NCI-H2227 (cell line): Measurements from ENCODE around the gene IFRD2.
A peak's percentile ranks its signal among the peaks of the same experiment; 100 is the strongest.
"Not testable (repeated sequence)": the region's sequence is repeated elsewhere in the genome, so short reads cannot be mapped to it uniquely, and the experiment has no call there.

Source experiments
- DNase-seq: peaks from one replicate; lab custom pipeline; 2025; ENCODE audit not compliant: unreplicated experiment; lab: John Stamatoyannopoulos, UW

The IFRD2 gene

GRCh38 chr3:50324351-50325112, 32.3 kb upstream of the IFRD2 start:
- peak; percentile 81 for DNase-seq

GRCh38 chr3:50323614-50324199, 31.5 kb upstream of the IFRD2 start:
- no peak for DNase-seq

GRCh38 chr3:50323092-50323600, 30.9 kb upstream of the IFRD2 start:
- no peak for DNase-seq

GRCh38 chr3:50322386-50323091, 30.3 kb upstream of the IFRD2 start, which contains the start of gene HYAL2:
Gene HYAL2 (minus strand): TSS chr3:50322745. CDS start chr3:50320489, 2,256 bp downstream.
- DNase-seq: no peak

GRCh38 chr3:50322115-50322385, 29.8 kb upstream of the IFRD2 start:
- DNase-seq: no peak

- peak; percentile 88 for DNase-seq
Measured at GRCh38 chr3:50321336-50322114, 29.3 kb upstream of the IFRD2 start.

GRCh38 chr3:50320853-50321335, 28.7 kb upstream of the IFRD2 start:
- peak; percentile 84 for DNase-seq

GRCh38 chr3:50319894-50320625, 27.8 kb upstream of the IFRD2 start:
- no peak for DNase-seq

- DNase-seq: no peak
Measured at GRCh38 chr3:50319181-50319893, 27.1 kb upstream of the IFRD2 start.

GRCh38 chr3:50318615-50319014, 26.4 kb upstream of the IFRD2 start:
- no peak for DNase-seq

- DNase-seq: no peak
Measured at GRCh38 chr3:50318163-50318562, 25.9 kb upstream of the IFRD2 start.

GRCh38 chr3:50317300-50317699, 25.1 kb upstream of the IFRD2 start:
- no peak for DNase-seq

GRCh38 chr3:50316657-50317242, 24.5 kb upstream of the IFRD2 start:
- DNase-seq: peak; percentile 67

- DNase-seq: no peak
Measured at GRCh38 chr3:50314816-50315215, 22.6 kb upstream of the IFRD2 start.

GRCh38 chr3:50314342-50314741, 22.1 kb upstream of the IFRD2 start:
- DNase-seq: no peak

GRCh38 chr3:50312041-50312440, 19.8 kb upstream of the IFRD2 start:
- not testable (repeated sequence) for DNase-seq

- DNase-seq: no peak
Measured at GRCh38 chr3:50304601-50305000, 12.4 kb upstream of the IFRD2 start.

GRCh38 chr3:50303013-50303815, 11.0 kb upstream of the IFRD2 start, which contains the start of gene HYAL1:
Gene HYAL1 (minus strand): TSS chr3:50303574. CDS start chr3:50302956, 618 bp downstream.
- DNase-seq: no peak
